ENCODE measurements around the gene JARID2.

Gene JARID2

DNA sequence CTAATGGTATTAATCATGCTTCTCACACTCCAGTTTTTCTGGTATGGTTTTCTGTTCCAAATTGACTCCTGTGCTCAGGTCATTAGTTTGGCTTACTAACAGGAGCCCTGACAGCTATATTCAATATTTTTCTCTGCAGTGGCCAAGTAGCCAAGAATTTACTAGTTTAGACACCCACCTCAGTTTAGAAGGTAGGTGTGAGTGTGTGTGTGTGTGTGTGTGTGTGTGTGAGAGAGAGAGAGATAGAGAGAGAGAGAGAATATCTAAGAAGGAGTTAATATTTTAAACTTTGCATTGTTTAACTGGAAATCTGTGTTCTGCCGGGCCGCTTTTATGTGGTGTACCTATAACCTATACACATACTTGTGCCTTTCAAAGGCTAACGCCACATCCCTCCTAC is 18.5 kb downstream of the JARID2 start:
- no peak for DNase-seq (ENCODE audit: low spot score)

DNA sequence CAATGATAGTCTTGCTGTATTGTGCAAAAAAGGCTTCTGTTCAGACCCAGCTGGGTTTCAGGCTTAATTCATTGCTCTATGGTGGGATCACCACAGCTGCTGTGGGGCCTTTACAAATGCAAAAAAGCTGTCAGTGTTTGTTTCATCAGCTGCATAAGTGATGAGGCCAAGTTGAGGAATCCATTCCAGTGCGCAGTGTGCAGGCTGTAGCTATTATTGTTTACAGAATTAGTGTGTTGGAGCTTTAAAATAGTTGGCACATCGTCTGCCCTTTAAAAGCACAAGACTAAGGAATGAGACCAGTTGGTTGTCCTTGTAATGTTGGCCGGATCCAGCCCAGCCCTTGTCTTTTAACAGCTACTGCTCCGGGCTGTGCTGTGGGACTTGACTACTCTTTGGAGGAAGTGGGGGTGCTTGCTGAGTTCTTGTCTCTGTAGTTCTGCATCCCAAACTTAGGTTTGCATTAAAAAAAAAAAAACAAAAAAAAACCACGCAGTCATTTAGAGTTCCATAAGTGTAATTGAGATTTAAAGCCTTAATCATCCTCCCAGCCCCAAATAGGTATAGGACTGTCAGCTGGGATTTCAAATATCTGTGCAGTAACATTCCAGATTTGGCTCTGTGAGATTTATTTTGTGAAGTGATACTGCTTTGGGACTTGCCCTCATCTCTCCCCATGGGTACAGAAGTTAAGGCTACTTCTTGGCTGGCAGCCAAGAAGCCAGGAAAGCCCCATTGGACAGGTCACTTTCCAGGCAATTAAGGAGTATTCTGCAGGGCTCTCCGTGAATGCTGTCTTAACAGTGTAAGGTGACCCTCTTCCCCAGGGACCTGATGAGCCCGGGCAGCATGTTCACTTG is 19.3 kb downstream of the JARID2 start:
- DNase-seq (ENCODE audit: low spot score), result no peak

DNA sequence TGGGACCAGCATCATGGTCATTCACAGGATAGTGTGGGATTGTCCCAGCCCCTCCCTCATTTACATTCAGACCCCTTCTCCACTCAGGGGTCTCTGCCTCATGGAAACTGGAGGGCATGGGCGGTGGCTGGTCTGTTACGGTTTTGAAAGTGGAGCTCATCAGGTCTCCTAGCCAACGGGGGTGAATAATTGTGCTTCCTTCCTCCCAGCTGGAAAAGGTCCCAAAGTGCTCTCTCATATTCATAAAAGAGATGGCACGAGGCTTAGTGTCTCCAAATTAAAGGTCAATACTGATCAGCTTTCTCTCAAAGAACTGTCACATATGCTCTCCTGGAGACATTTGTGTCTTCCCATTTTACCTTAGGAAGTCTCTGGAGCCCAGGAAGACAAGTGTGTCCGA is 19.9 kb downstream of the JARID2 start:
- DNase-seq (ENCODE audit: low spot score), result no peak

DNA sequence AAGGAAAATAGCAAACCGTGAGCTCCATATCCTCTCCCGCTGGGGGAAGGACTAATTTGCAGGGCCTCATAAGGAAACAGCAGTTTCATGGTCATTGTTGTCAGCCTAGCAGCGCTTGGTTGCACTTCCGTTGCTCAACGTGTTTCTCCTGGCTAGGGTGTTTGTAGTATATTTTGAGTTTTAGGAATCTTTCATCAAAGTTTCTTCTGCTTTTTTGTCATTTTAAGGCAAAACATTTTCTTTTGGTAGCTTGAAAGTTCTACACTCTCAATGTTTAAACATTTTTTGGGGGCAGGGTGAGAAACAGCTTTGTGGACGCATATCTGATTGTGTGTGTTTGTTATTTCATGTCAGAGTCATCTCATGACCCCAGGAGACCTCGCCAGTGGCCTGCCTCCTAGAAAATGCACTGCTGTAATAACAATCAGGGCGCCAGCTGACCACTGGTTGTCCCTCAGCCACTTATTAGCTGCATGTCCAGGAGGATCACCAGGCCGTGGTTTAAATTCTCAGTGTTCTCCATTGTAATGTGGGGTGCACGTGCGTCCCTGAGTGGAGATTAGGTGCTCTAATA is 20.6 kb downstream of the JARID2 start:
- DNase-seq (ENCODE audit: low spot score), result no peak

DNA sequence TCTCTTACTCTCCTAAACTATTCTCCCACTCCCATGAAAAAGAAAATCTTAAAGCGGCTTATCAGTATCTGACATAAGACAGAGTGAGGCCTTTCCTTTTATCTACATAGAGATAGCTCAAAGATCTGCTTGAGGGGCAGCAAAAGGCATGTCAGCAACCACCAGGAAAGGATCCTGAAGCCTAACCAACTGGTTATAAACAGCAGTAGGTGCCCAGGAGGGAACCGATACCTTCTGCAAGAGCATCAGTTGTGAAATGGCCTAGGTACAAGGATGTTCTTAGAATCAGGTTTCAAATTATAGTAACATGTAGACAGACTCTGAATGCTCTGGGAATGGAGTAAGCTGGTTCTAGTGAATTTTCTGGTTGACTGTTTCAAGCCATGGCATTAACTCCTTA is 21.4 kb downstream of the JARID2 start:
- DNase-seq (ENCODE audit: low spot score), result no peak

GRCh38 chr6:15268137-15268908 is 22.5 kb downstream of the JARID2 start:
- no peak for DNase-seq (ENCODE audit: low spot score)

DNA sequence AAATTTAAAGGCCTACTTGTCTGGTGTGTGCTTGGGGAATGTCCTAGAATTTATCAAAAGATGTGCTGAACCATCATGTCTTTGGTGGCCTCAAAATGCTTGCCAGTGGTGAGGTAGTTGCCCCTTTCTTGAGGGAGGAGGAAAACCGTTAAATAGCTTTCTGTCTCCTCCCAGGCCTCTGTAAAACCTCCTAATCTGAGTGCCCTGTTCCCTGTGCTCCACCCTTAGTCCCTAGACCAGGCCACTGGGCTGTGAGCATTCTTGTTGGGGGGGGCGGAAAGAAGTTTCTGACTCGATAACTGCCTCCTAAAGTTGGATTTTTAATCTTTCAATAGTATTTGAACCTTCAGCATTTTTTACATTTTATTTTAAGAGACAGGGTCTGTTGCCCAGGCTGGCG is 23.1 kb downstream of the JARID2 start:
- no peak for DNase-seq (ENCODE audit: low spot score)

GRCh38 chr6:15269619-15270018 is 23.8 kb downstream of the JARID2 start:
- DNase-seq (ENCODE audit: low spot score), result no peak

- DNase-seq (ENCODE audit: low spot score), result no peak
These were observed 24.5 kb downstream of the JARID2 start for GRCh38 chr6:15270402-15270801.

GRCh38 chr6:15272562-15272961 is 26.7 kb downstream of the JARID2 start:
- no peak for DNase-seq (ENCODE audit: low spot score)

DNA sequence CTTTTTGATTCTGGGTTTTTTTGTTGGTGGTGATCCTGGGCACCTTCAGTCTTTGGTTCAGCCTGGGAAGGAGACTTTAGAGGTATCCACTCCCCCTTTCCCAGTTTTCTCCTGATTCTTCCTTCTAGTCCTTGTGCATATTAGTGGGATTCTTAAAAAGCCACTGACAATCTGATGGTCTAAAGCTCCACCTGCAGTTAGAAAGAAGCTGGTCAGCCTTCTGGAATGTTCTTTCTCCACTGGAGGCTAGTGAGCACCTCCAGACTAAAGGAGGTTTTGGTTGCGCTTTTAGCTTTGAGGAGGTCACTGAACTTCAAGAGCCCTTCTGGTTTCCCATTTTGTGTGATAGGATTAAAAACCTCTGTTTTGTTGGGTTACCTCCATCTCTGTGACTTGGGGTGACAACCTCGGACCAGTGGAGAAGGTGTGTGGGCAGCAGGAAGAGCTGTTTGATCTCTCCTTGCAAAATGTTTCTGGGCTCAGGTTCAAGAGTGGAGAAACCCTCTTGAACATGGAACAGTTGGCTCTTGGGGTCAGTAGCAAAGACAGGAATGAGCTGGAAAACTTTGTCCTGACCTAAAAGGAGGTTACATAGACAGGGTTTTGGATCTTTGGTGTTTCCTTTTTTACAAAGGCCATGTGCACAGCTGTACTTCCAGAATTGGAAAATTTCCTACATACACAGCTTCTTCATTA is 29.0 kb downstream of the JARID2 start:
- no peak for DNase-seq (ENCODE audit: low spot score)

DNA sequence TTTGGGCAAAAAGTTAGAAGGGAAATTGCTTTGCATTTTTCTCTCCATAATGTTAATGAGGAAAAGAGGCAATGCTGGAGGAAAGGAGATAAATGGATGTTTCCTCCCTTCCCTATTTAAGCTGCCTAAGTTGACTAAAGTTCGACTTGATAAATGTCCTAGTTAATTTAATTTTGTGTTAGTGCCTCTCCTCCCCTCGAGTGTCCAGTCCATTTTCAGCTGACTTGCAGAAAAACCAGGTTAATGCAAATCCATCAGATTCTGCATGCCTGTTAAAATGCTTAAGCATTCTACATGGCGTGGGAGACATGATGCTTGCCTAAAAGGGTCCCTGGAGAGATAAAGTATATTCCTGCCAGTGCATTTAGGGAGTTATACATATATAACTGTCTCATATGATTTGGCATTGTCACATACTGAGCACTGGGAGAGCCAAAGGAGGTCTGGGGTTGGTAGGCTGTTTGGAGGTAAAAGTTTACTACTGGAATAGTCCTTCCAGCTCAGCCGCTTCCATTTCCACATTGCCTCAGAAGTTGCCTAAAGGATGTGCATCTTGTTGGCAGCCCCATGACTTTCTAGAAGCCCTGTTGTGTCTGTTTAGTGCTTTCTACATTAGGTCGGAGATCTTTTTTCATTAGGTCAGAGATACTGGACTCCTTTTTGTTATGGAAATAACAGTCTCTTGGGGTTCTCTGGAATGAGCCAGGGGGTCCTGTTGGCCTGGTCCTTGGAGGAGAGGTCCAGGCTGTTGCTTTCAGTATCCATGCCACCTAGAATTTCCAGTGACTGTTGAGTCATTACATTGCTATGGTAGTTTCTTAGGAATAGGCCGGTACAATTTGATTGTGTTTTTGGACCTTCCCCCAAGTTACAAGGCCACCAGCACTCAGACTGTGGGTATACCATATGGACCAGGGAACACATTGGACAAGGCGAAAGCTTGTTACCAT is 30.4 kb downstream of the JARID2 start:
- DNase-seq (ENCODE audit: low spot score), result no peak

- no peak for DNase-seq (ENCODE audit: low spot score)
These were observed 33.3 kb downstream of the JARID2 start for GRCh38 chr6:15279047-15279661.

- DNase-seq (ENCODE audit: low spot score), result no peak
These were observed 34.2 kb downstream of the JARID2 start for GRCh38 chr6:15280028-15280427.

- DNase-seq (ENCODE audit: low spot score), result no peak
These were observed 35.1 kb downstream of the JARID2 start for GRCh38 chr6:15280961-15281360.

- DNase-seq (ENCODE audit: low spot score), result no peak
These were observed 36.5 kb downstream of the JARID2 start for GRCh38 chr6:15282334-15282733.

DNA sequence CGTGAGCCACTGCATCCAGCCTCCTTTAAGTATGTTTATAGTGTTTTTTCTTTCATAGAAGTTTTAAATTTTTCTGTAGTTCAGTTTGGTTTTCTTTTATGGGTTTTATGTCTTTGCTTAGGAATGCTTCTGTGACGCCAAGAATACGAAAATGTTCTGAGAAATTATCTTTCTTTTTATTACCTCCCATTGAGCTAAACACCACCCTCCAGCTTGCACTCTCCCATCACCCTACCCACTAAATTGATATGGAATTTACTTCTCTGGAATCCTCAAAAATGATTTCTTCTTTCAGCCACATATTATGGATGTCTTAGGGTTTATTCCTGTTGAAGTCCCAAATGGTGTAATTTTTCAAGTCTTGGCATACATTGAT is 38.1 kb downstream of the JARID2 start:
- no peak for DNase-seq (ENCODE audit: low spot score)

GRCh38 chr6:15284743-15285142 is 38.9 kb downstream of the JARID2 start:
- no peak for DNase-seq (ENCODE audit: low spot score)

DNA sequence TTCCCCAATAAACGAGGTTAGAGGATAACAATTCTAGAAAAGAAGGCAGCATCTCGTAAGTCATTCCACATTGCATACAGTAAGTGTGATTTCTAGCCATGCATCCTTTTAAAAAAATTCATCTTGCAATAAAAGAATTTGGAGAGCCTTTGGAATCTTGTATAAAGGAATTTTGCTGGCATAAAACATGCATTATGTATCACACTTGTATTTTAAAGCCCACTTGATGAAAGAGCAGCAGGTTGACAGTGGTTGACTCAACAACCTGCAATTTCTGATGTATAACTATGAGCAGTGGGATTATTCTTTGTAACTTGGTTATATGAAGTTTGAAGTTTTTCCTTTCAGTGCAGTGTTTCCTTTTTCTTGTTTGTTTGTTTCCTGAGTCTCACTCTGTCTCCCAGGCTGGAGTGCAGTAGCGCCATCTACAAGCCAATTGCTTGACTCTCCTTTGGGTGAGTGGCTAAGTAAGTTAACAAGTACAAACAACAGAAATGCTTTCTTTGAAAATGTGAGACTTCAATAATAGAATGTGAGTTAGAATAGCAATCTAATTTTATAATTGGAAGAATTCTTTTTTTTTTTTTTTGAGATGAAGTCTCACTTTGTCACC is 39.9 kb downstream of the JARID2 start:
- no peak for DNase-seq (ENCODE audit: low spot score)

GRCh38 chr6:15287670-15288375 is 42.0 kb downstream of the JARID2 start:
- DNase-seq (ENCODE audit: low spot score), result no peak

Data from CD4-positive, alpha-beta T cell treated with Interleukin-2 at 100 ng/mL for 4 hours (primary cell).